ENCODE results near the gene RAB33A. TPM values are rescaled to one million over a fixed set of nuclear protein-coding genes. Genes with fewer than 3 reads are reported as not detected.

The RAB33A gene
- polyA plus RNA-seq, 1 experiment, result 3.6 TPM

DNA sequence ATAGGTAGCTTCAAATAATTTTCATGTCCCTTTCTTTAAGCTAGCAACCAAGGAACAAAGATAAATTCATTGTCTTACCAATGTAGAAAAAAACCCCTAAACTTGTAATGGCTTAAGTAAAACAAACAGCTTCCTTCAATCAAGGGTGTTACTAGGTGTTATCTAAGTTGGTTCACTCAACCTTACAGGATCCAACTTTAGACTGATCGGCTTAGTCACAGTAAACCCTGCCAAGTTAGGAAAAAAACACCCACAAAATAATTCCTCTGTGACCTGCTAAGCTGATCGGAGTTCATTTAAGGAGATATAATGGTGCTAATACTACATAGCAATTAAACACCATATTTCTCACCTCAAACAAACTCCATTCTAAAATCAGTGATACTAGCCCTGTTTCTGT, 16.2 kb upstream of the RAB33A start:
- Histone ChIP-seq H3K27ac (ENCODE audit: low read depth, low read length) (no peak overlapping the region), H3K4me3 (ENCODE audit: low read depth, low read length) (no peak overlapping the region), H3K9me3 (ENCODE audit: control insufficient read depth, insufficient read depth, low read length) (no peaks in the 10 kb centered on the region), H3K27me3 (ENCODE audit: control insufficient read depth, insufficient read depth, low read length) (no peaks in the 10 kb centered on the region)
- POLR2A ChIA-PET, result no interaction called here
- no peak for DNase-seq (ENCODE audit: low read depth, low spot score)
- CTCF ChIA-PET, result interaction anchor here (0.6 to 1.4 kb wide), 2 partner anchors 74 to 75 kb away, joined by 3 to 4 read pairs; no protein-coding TSS in a partner anchor
- TF ChIP-seq, protein P1, sequence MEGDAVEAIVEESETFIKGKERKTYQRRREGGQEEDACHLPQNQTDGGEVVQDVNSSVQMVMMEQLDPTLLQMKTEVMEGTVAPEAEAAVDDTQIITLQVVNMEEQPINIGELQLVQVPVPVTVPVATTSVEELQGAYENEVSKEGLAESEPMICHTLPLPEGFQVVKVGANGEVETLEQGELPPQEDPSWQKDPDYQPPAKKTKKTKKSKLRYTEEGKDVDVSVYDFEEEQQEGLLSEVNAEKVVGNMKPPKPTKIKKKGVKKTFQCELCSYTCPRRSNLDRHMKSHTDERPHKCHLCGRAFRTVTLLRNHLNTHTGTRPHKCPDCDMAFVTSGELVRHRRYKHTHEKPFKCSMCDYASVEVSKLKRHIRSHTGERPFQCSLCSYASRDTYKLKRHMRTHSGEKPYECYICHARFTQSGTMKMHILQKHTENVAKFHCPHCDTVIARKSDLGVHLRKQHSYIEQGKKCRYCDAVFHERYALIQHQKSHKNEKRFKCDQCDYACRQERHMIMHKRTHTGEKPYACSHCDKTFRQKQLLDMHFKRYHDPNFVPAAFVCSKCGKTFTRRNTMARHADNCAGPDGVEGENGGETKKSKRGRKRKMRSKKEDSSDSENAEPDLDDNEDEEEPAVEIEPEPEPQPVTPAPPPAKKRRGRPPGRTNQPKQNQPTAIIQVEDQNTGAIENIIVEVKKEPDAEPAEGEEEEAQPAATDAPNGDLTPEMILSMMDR (IDR thresholded peaks at IDR 0.05; ENCODE audit: low read depth, low read length), result no peak

DNA sequence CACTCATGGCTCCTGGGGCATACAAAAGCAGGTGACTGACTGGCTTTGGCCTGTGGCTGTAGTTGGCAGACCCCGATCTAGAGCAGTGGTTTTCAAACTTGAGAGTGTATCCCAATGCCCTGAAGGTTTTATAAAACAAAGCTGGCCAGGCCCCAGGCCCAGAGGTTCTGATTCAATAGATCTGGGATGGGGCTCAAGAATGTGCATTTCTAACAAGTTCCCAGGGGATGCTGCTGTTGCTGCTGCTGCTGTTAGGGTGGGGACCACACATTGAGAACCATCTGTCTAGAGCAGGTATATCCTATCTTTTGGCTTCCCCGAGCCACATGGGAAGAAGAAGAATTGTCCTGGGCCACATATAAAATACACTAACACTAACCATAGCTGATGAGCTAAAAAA, 13.5 kb upstream of the RAB33A start:
- TF ChIP-seq, protein P1 (IDR thresholded peaks at IDR 0.05; ENCODE audit: low read depth, low read length), result no peak
- POLR2A ChIA-PET, result no interaction called here
- no peaks in the 10 kb centered on the region for H3K27me3 ChIP-seq (ENCODE audit: control insufficient read depth, insufficient read depth, low read length)
- no peak overlapping the region for H3K27ac ChIP-seq (ENCODE audit: low read depth, low read length)
- H3K4me3 ChIP-seq (ENCODE audit: low read depth, low read length), result no peak overlapping the region
- H3K9me3 ChIP-seq (ENCODE audit: control insufficient read depth, insufficient read depth, low read length), result no peaks in the 10 kb centered on the region
- DNase-seq (ENCODE audit: low read depth, low spot score), result no peak
- CTCF ChIA-PET, result no interaction called here

DNA sequence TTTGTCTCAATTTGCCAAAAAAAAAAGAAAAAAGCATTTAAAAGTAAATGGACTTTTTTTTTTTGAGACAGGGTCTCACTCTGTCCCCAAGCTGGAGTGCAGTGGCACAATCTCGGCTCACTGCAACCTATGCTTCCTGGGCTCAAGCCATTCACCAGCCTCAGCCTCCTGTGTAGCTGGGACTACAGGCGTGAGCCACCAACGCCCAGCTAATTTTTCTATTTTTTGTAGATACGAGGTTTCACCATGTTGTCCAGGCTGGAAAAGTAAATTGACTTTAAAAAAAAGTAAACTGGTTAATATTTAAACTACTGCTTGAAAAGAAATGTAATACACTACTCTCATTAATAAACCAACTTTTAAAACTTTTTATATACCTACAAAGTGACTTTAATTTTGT, 12.0 kb upstream of the RAB33A start:
- Histone ChIP-seq H3K27me3 (ENCODE audit: control insufficient read depth, insufficient read depth, low read length) (no peaks in the 10 kb centered on the region), H3K9me3 (ENCODE audit: control insufficient read depth, insufficient read depth, low read length) (no peaks in the 10 kb centered on the region), H3K27ac (ENCODE audit: low read depth, low read length) (no peak overlapping the region), H3K4me3 (ENCODE audit: low read depth, low read length) (no peak overlapping the region)
- no peak for DNase-seq (ENCODE audit: low read depth, low spot score)
- TF ChIP-seq, protein P1 (IDR thresholded peaks at IDR 0.05; ENCODE audit: low read depth, low read length), result no peak
- ChIA-PET CTCF (no interaction called here), POLR2A (interaction anchor here (0.7 kb wide), 1 partner anchor 73 kb away, joined by 3 read pairs; no protein-coding TSS in a partner anchor)

DNA sequence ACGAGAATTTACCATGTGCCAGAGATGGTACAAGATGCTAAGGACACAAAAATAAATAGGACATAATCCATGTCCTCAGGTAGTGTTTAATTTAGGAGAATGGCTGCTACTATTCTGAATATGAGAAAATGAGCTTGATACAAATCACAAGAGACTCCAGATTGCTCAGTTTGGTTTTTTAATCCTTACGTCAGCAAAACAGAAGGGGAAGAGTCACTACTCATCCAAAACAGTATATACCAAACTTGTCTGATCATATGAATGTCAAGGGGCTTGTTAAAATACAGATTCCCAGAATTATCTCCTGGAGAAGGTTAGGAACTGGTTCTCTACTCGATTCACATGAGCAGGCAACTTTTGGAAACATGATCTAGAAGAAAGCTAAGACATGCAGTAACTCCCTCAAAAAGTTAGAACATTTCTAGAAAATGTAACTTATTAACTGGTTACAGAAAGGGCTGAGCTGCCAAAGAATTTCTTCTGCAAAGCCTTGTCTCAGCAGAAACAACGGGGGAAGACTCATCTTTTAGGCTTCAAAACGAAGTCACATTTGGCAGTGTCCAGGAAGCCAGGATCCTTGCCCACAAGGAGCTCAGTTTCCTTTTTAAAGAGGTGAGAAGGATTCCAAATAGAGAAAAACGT, 9.5 kb upstream of the RAB33A start:
- no peak overlapping the region for H3K27ac ChIP-seq (ENCODE audit: low read depth, low read length)
- ChIA-PET POLR2A (no interaction called here), CTCF (no interaction called here)
- no peaks in the 10 kb centered on the region for H3K27me3 ChIP-seq (ENCODE audit: control insufficient read depth, insufficient read depth, low read length)
- no peaks in the 10 kb centered on the region for H3K9me3 ChIP-seq (ENCODE audit: control insufficient read depth, insufficient read depth, low read length)
- TF ChIP-seq, protein P1 (IDR thresholded peaks at IDR 0.05; ENCODE audit: low read depth, low read length), result no peak
- H3K4me3 ChIP-seq (ENCODE audit: low read depth, low read length), result no peak overlapping the region
- DNase-seq (ENCODE audit: low read depth, low spot score), result no peak

DNA sequence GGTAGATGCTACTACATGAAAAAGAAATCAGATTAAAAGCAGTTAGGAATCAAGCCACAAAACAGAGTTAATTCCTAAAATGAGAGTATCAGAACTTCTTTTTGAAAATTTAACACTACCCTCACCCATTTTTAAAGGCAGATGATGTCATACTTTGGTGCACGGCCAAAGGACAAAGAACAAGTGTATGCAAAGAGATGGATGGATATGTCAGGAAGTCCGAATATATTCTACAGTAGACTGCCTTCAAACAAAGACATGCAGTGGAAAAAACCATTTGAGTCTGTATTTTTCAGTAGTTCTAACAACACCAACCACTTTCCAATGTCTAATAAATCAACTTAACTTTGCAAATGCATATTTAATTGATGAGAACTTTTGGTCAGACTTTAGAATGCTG, 8.4 kb upstream of the RAB33A start:
- ChIA-PET POLR2A (no interaction called here), CTCF (no interaction called here)
- Histone ChIP-seq H3K4me3 (ENCODE audit: low read depth, low read length) (no peak overlapping the region), H3K9me3 (ENCODE audit: control insufficient read depth, insufficient read depth, low read length) (no peaks in the 10 kb centered on the region), H3K27ac (ENCODE audit: low read depth, low read length) (no peak overlapping the region), H3K27me3 (ENCODE audit: control insufficient read depth, insufficient read depth, low read length) (no peaks in the 10 kb centered on the region)
- TF ChIP-seq, protein P1 (IDR thresholded peaks at IDR 0.05; ENCODE audit: low read depth, low read length), result no peak
- no peak for DNase-seq (ENCODE audit: low read depth, low spot score)

Data from AG04450 (cell line).